Erythroblast (primary cell): ENCODE data around the gene TBCD.

ENCODE experiments used
- DNase-seq, 2 experiments: peaks; one replicate each; lab custom pipeline; 2025; lab: John Stamatoyannopoulos, UW
- GATA1 ChIP-seq: IDR thresholded peaks from 2 replicates; pipeline ENCODE4 v1.6.1; 2011; ENCODE audit warnings: low read depth, mild to moderate bottlenecking, control low read depth, low read length, moderate library complexity
- POLR2A ChIP-seq: IDR thresholded peaks from 2 replicates; pipeline ENCODE4 v1.6.1; 2011; ENCODE audit warnings: mild to moderate bottlenecking, low read length

Gene TBCD

GRCh38 chr17:82921426-82921825 is 169.6 kb downstream of the TBCD start:
- DNase-seq, result peak; percentile 10 to 15

GRCh38 chr17:82922646-82923045 is 170.8 kb downstream of the TBCD start:
- no peak for DNase-seq
- TF ChIP-seq GATA1 (no peak), POLR2A (no peak)

More at GRCh38 chr17:82921426-82921825, 169.6 kb downstream of the TBCD start:
- no peak for TF ChIP-seq GATA1
- no peak for TF ChIP-seq POLR2A

- no peak for TF ChIP-seq POLR2A
- no peak for TF ChIP-seq GATA1
- no peak for DNase-seq
Measured at GRCh38 chr17:82923366-82924113, 171.7 kb downstream of the TBCD start.

GRCh38 chr17:82924214-82924613 is 172.3 kb downstream of the TBCD start:
- no peak for TF ChIP-seq POLR2A
- TF ChIP-seq GATA1, result no peak
- DNase-seq, result no peak

- TF ChIP-seq GATA1 (no peak), POLR2A (no peak)
- DNase-seq, result no peak
Measured at GRCh38 chr17:82924812-82925211, 172.9 kb downstream of the TBCD start.

- no peak for TF ChIP-seq GATA1
- TF ChIP-seq POLR2A, result no peak
- DNase-seq, result no peak
Measured at GRCh38 chr17:82925336-82925735, 173.5 kb downstream of the TBCD start.

GRCh38 chr17:82926081-82926480 is 174.2 kb downstream of the TBCD start:
- no peak for TF ChIP-seq POLR2A
- TF ChIP-seq GATA1, result no peak
- no peak for DNase-seq

- no peak for DNase-seq
- TF ChIP-seq POLR2A (no peak), GATA1 (no peak)
Measured at GRCh38 chr17:82926716-82927115, 174.9 kb downstream of the TBCD start.

GRCh38 chr17:82927311-82927660 is 175.4 kb downstream of the TBCD start:
- no peak for DNase-seq
- no peak for TF ChIP-seq POLR2A
- TF ChIP-seq GATA1, result no peak

- TF ChIP-seq POLR2A (no peak), GATA1 (no peak)
- DNase-seq, result no peak
Measured at GRCh38 chr17:82927661-82928601, 176.1 kb downstream of the TBCD start.

GRCh38 chr17:82929011-82929622 is 177.3 kb downstream of the TBCD start:
- DNase-seq, result no peak
- TF ChIP-seq POLR2A (no peak), GATA1 (no peak)

GRCh38 chr17:82929676-82930042 is 177.8 kb downstream of the TBCD start:
- TF ChIP-seq GATA1, result no peak
- DNase-seq, result no peak

GRCh38 chr17:82930043-82930923 is 178.4 kb downstream of the TBCD start:
- DNase-seq, result no peak
- no peak for TF ChIP-seq GATA1
- TF ChIP-seq POLR2A, result no peak
